Inferior parietal cortex (tissue), 1 donor: ENCODE data around the gene IL2RA.
"Not testable (repeated sequence)": the region's sequence is repeated elsewhere in the genome, so short reads cannot be mapped to it uniquely, and the experiment has no call there.

Source experiments
- DNase-seq: peaks from one replicate; pipeline ENCODE4 v3.0.0-alpha.2; 2016; ENCODE audit errors: extremely low spot score

Gene IL2RA

GRCh38 chr10:6062101-6062771 lies at the start of gene IL2RA:
IL2RA (minus strand) TSS chr10:6062367; CDS start chr10:6062151, 216 bp downstream.
- no peak for DNase-seq

DNA sequence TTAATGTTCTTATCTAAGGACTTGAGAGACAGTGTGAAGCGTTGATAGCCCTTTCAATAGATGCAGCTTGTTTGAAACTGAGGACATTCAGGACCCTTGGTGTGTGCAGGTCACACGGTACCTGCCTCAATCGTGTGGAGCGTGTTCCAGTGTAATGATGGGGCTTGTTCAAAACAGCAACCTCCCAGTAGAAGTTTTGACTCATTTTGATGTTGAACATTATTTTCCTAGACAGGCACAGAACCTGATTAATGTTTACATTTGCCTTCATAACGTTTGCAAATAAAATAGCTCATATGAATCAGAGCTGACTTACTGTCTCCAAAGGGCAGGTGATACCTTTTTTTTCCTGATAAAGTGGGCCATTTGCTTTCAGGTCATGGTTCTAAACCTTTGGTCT lies 48.0 kb upstream of the IL2RA start:
- no peak for DNase-seq

GRCh38 chr10:6109444-6109775 lies 47.2 kb upstream of the IL2RA start:
- DNase-seq, result no peak

DNA sequence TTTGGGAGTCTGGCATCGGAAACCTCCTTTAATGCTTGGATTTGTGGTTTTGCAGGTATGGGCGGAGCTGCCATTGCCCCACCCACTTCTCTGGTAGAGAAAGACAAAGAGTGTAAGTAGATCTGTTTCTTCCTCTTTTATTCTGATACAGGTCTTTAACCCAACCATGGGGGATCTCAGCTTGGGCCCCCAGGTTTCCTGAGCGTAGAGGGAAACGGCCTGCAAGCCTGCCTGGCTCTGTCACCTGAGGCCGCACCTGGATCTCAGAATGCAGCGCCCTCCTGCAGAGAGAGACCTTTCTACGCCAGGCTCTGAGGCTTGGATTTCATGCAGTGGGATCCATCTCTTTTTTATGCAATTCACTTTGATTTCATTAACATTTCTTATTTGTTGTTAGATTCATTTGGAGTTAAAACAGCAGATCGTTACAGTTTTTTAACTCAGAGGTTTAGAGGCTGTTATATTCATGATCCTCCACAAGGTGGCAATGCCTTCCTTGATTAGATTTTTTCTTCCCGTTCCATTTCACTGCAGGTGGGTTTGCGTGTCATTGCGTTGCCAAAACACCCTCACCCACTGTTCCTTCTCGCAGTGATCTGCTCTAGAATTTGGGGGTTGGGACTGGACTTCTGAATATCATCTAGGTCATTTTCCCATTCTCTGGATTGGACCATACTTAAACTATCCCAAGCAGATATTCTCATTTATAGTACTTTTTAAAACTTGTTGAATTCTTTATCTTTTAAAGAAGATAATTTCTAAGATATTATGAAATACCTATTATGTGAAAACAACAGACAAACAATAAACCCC lies 46.7 kb upstream of the IL2RA start:
- peak; percentile 73 for DNase-seq

DNA sequence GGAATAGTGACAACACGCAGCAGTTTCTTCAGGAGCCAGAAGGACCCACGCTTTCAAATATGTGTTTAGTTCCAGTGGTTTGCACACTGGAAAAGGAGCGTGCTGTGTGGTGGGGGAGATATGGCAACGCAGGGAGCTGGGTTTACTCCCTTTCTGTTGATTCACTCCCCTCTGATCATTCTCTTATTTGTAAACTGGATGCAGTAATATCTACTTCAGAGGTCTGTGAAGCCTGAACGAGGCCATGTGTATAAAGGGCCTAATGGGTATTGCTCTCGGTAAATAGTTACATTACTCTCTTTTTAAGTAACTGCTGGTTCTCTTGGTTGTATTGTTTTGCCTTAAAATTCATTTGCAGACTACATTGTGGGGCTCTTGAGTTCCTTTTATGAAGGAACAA lies 45.9 kb upstream of the IL2RA start:
- DNase-seq, result no peak

DNA sequence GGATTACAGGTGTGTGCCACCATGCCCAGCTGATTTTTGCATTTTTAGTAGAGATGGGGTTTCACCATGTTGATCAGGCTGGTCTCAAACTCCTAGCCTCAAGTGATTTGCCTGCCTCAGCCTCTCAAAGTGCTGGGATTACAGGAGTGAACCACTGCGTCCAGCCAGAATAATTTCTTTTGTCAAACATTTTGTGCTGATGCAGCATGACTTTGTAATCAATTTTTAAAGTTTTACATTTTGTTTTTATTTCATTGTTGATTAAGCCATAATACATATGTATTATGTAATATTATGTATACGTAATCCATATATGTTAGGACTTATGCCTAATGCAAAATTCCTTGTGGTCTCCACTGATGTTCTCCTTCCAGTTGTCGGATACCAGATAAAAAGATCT lies 45.4 kb upstream of the IL2RA start:
- DNase-seq, result not testable (repeated sequence)

- no peak for DNase-seq
These were observed 41.4 kb upstream of the IL2RA start for GRCh38 chr10:6103591-6103990.

GRCh38 chr10:6102128-6102527 lies 40.0 kb upstream of the IL2RA start:
- DNase-seq, result no peak

DNA sequence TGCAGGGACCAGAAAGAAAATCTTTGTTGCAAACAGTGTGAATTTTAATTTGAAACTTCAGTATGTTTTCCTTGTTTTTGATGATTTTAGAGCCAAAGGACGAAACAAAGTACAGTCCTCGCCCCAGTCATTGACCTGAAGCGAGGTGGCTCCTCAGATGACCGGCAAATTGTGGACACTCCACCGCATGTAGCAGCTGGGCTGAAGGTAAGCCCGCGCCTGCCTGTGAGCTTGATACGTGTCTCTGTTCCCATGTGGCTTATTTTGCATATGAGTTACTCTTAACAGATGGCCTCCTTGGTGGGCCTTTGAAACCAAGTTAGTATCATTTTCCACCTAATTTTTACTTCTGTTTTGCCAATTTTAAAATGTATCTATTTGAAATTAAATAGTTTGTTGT lies 39.0 kb upstream of the IL2RA start:
- no peak for DNase-seq

GRCh38 chr10:6100370-6100769 lies 38.2 kb upstream of the IL2RA start:
- no peak for DNase-seq

DNA sequence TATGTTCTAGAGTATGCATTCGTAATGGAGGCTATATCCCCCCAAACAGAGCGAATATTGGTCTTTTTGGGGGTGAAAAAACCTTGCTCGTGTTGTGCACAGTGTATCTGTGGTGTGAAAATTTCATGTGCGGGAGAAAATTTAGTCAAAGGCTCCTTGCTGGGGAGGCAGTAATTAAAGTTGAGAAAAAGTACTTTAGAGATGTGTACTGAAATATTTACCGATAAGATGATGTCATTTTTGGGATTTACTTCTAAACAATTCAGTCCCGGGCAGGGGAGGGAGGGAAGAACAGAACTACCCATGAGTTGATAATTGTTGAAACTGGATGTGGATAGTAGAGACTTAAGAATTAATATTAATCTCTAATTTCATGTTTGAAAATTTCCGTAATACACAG lies 36.0 kb upstream of the IL2RA start:
- no peak for DNase-seq

DNA sequence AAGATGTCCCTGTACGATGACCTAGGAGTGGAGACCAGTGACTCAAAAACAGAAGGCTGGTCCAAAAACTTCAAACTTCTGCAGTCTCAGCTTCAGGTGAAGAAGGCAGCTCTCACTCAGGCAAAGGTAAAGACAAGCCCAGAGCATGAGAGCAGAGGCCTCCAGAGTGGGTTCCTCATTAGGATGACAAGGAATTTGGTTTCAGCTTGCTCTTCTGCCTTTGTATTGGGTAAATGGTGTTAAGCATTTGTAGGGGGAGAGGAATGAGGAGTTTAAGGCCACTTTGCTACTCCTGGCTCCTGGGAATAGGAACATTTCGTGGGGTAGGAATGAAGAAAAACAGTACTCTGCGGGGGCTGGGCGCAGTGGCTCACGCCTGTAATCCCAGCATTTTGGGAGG lies 34.9 kb upstream of the IL2RA start:
- DNase-seq, result no peak

DNA sequence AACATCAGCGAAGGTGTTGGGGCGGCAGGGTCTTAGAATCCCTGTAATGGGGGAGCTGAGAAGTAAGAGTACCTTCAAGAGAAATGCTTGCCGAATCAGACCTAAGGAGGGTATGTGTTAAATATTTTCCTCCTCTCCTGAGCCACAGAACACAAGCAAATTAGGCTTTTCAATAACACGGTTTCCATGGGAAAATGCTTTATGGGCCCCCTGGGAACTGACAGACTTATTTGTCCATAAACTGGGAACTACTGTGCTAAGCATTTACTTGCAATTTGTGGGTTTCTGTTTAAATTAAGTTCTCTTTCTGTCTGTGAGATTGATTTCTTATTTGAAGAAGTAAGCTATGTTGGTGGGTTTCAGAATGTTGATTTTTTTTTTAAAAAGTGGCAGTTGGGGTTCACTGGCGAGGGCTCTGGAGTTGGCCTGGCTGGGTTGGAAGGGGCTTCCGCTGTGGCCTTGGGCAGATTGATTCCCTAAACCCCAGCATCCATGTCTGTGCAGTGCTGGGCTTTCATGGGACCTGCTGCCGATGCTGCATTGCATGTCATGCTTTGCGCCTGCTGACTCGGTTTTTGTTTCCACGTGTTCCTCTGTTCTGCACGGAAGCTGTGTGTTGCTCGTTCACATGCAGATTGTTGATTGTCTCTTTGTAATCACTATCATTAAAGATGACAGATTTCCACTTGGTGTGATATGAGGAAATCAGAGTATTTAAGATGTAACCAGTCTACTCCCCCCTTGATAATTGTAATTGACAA lies 33.8 kb upstream of the IL2RA start:
- DNase-seq, result no peak

- no peak for DNase-seq
These were observed 30.6 kb upstream of the IL2RA start for GRCh38 chr10:6092731-6093130.

- DNase-seq, result no peak
These were observed 29.5 kb upstream of the IL2RA start for GRCh38 chr10:6091630-6092029.

GRCh38 chr10:6089334-6090219 lies 27.4 kb upstream of the IL2RA start:
- no peak for DNase-seq

DNA sequence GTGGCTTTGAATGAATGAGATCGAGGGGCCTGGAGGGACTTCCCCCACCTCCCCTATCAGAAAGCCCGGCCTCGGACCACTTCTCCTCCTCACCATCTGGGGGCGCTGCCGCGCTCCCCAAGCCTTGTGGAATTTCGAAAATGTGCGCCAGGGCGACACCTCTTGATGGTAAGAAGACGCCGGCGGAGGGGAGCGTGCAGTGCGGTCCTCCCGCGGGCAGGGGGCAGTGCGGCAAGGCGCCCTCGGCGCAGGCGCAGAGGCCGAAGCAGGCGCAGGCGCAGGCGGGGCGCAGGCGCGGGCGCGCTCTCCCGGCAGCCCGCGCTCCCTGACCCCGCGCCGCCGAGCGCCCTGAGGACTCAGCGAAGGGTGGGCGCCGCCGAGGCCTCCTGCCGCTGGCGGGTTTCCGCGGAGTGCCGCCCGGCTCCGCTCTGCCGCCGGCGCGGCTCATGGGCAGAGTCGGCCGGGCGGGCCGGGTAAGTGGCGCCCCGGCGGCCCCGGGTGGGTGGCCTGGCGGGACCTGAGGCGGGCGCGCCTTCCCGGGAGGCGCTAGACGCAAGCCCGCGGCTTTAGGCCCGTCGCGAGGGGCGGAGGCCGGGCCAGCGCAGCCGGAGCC lies 26.7 kb upstream of the IL2RA start, which contains the start of gene RBM17:
Gene RBM17, plus strand, starts transcription at position 314 of the 613 bp plus-strand sequence. CDS start 8,032 bp downstream, outside the sequence.
- DNase-seq, result peak; percentile 96

DNA sequence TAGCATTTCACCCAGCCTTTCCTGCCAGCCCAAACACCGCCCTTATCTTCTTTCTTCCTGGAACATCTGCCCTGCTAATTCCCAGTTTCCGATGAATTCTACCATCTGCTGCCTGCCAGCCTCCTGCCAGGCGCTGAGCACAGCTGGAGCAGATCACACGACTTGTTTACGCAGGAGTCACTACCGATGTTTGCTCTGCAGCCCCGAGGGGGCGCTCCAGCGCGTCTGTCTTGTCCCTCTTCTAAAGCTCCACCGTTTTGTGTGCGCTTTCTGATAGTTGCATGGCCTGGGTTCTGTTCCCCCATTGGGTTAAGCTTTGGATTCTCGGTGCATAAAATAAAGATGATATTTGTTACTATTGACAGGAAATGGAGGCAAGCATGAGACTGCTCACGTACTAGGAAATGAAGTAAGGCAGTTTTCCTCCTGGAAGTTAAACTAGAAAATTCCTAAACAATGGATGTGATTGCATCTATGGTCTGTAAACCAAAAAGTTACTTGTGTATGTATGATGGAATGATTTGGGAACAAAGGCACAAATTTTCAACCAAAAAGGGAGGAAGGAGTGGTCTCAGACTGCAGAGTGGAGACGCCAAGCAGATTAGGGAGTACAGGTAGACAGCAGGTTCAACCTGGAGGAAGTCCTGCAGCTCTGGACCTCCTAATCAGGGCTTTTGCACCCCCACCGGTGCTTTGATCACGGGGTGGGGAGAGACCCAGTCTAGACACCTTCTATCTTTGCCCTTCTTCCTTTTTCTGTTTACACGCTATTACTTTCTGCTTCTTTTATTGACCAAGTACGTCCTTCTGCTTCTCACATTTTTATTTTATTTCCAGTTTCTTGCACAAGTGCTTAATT lies 24.4 kb upstream of the IL2RA start:
- DNase-seq, result peak; percentile 92

- DNase-seq, result no peak
These were observed 21.6 kb upstream of the IL2RA start for GRCh38 chr10:6083523-6084475.
